Ascending aorta (tissue), 2 donors: ENCODE data around the gene AURKAIP1. TPM values are rescaled to one million over a fixed set of nuclear protein-coding genes. Genes with fewer than 3 reads are reported as not detected.

ENCODE experiments used
- DNase-seq, 2 donors: peaks; one replicate each; pipeline ENCODE4 v3.0.0-alpha.2; 2019; ENCODE audit warnings: low spot score in 2 of 2
- H3K27ac ChIP-seq, 2 donors: fragments of 200-600 bp; sonication (generic); one replicate each; pipeline ENCODE4 v1.5.1; 2016 to 2017; ENCODE audit warnings: mild to moderate bottlenecking in 1 of 2
- H3K27me3 ChIP-seq: fragments of 200-600 bp; sonication (generic); one replicate; pipeline ENCODE4 v1.5.1; 2017
- H3K36me3 ChIP-seq, 2 donors: fragments of 200-600 bp; sonication (generic); one replicate each; pipeline ENCODE4 v1.5.1; 2016
- H3K4me1 ChIP-seq, 2 donors: fragments of 200-600 bp; sonication (generic); one replicate each; pipeline ENCODE4 v1.5.1; 2016 to 2017; ENCODE audit warnings: mild to moderate bottlenecking in 1 of 2
- H3K4me3 ChIP-seq, 2 donors: fragments of 200-600 bp; sonication (generic); one replicate each; pipeline ENCODE4 v1.5.1; 2016 to 2017; ENCODE audit warnings: mild to moderate bottlenecking in 1 of 2
- H3K9me3 ChIP-seq, 2 donors: fragments of 200-600 bp; sonication (generic); one replicate each; pipeline ENCODE4 v1.5.1; 2016
- CTCF ChIP-seq, 3 experiments: fragments of 200-600 bp in 2 of 3; fragments of 450-650 bp in 1 of 3; sonication (generic) in 2 of 3; IDR thresholded peaks; one replicate each; pipeline ENCODE4 v1.5.1; 2016 to 2019; ENCODE audit warnings: antibody characterized with exemption in 3 of 3, mild to moderate bottlenecking in 1 of 3, moderate library complexity in 1 of 3
- intact Hi-C: fragments of 100-400 bp; cut with DNase I; formaldehyde crosslinking; loops from one replicate; pipeline ENCODE4 v1.15.1; 2023
- total RNA-seq: library from RNA; depleted of rRNA; stranded (reverse); fragments of >200 nt; gene quantifications from one replicate; pipeline ENCODE4 v1.1.0, GENCODE V29; 2016

AURKAIP1 gene
- total RNA-seq, 1 donor from 2014 or later, result 247 TPM

- Histone ChIP-seq H3K36me3 (peaks cover 2 to 7% of the 10 kb centered on the region in 2 donors), H3K4me1 (peaks cover 7 to 48% of the 10 kb centered on the region in 2 donors), H3K27ac (peak overlapping the region; percentile 15 to 17), H3K9me3 (no peaks in the 10 kb centered on the region), H3K27me3 (no peaks in the 10 kb centered on the region), H3K4me3 (peak overlapping the region; percentile 91 to 93)
- intact Hi-C loops, result loop anchor here (1.0 to 2.0 kb wide), 4 partner anchors 24 to 58 kb away; partner anchors contain the start of genes AURKAIP1, CPTP, INTS11 and MRPL20
- DNase-seq, result no peak
- TF ChIP-seq CTCF (IDR thresholded peaks at IDR 0.05), result no peak
Observed at GRCh38 chr1:1348420-1349255, 26.4 kb downstream of the AURKAIP1 start.

GRCh38 chr1:1347663-1348419 is 27.2 kb downstream of the AURKAIP1 start:
- Histone ChIP-seq H3K4me3 (peak overlapping the region; percentile 91 to 93), H3K27me3 (no peaks in the 10 kb centered on the region), H3K36me3 (no peaks in the 10 kb centered on the region), H3K4me1 (peaks cover 7 to 44% of the 10 kb centered on the region in 2 donors), H3K27ac (peak overlapping the region; percentile 6 to 15), H3K9me3 (no peaks in the 10 kb centered on the region)
- DNase-seq, result no peak
- intact Hi-C loops, result loop anchor here (2.0 kb wide), 2 partner anchors 39 to 59 kb away; partner anchors contain the start of genes MRPL20 and PUSL1
- no peak for TF ChIP-seq CTCF (IDR thresholded peaks at IDR 0.05)

GRCh38 chr1:1347026-1347595 is 27.9 kb downstream of the AURKAIP1 start:
- intact Hi-C loops, result no loop called here
- H3K4me1 ChIP-seq, result peaks cover 7 to 37% of the 10 kb centered on the region in 2 donors
- H3K27ac ChIP-seq, result no peak overlapping the region
- peaks cover 0 to 2% of the 10 kb centered on the region in 2 donors for H3K36me3 ChIP-seq
- H3K27me3 ChIP-seq, result no peaks in the 10 kb centered on the region
- TF ChIP-seq CTCF (IDR thresholded peaks at IDR 0.05), result no peak
- H3K9me3 ChIP-seq, result no peaks in the 10 kb centered on the region
- peak overlapping the region; percentile 91 to 93 for H3K4me3 ChIP-seq
- no peak for DNase-seq

GRCh38 chr1:1346501-1346890 is 28.5 kb downstream of the AURKAIP1 start:
- Histone ChIP-seq H3K27me3 (no peaks in the 10 kb centered on the region), H3K36me3 (peaks cover 5 to 8% of the 10 kb centered on the region in 2 donors), H3K4me1 (peaks cover 5 to 31% of the 10 kb centered on the region in 2 donors), H3K27ac (no peak overlapping the region), H3K9me3 (no peaks in the 10 kb centered on the region), H3K4me3 (peak overlapping the region in 1 of 2 donors; percentile 20)
- intact Hi-C loops, result no loop called here
- no peak for DNase-seq
- no peak for TF ChIP-seq CTCF (IDR thresholded peaks at IDR 0.05)

GRCh38 chr1:1345860-1346500 is 29.0 kb downstream of the AURKAIP1 start:
- H3K4me1 ChIP-seq, result peaks cover 3 to 30% of the 10 kb centered on the region in 2 donors
- no peak for TF ChIP-seq CTCF (IDR thresholded peaks at IDR 0.05)
- no peaks in the 10 kb centered on the region for H3K27me3 ChIP-seq
- no peak overlapping the region for H3K27ac ChIP-seq
- no peaks in the 10 kb centered on the region for H3K9me3 ChIP-seq
- intact Hi-C loops, result no loop called here
- H3K4me3 ChIP-seq, result peak overlapping the region in 1 of 2 donors; percentile 20
- peaks cover 9 to 10% of the 10 kb centered on the region in 2 donors for H3K36me3 ChIP-seq
- no peak for DNase-seq
